Stimulated activated CD4-positive, alpha-beta T cell treated with anti-CD3 and anti-CD28 coated beads, Interleukin-1b, Interleukin-23, amount 100 ng/mL, for 1 hour (primary cell): ENCODE data around the gene GDF10.

Experiments
- DNase-seq, 2 donors: peaks; one replicate each; pipeline ENCODE4 v3.0.0-alpha.2; 2020; ENCODE audit warnings: low read depth in 2 of 2

The GDF10 gene

DNA sequence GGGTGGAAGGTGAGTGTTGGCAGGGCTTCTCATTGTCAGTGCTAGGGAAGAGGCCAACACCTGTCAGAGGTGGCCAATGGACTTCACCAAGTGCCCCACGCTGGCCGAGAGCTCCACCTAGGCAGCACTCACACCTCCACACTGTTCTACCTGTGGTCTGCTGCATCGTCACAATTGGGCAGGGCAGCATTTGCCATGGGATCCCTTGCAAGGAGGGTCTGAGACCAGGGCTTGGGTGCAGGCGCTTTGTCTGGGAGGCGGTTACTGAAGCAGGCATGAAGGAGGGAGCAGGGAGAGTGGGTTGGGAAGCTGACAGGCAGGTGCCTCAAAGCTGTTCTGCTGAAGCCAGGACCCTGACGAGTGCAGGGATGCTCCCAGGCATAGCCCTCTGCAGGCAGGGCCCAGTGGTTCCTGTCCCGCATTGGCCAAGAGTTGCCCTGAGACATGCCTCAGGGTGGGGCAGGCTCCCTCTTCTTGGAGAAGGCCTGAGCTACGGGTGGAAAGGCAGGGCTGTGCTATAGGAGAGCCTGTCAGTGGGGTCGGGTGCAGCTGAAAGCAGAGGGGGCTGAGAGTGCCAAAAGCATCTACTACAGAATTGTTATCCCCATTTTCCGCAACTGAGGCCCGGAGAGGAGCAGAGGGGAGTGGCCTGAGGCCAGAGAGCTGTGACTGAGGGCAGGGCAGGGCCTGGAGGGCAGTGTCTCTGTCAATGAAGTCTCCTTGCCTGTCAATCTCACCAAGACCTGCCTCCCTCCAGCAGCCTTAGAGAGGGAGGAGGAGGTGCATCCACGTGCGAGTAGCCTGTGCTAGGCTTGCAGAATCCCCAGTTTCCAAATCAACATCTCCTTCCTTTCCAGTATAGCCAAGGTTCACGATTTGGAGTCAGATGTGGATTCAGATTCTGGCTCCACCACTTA lies 52.2 kb downstream of the GDF10 start:
- DNase-seq: no peak

DNA sequence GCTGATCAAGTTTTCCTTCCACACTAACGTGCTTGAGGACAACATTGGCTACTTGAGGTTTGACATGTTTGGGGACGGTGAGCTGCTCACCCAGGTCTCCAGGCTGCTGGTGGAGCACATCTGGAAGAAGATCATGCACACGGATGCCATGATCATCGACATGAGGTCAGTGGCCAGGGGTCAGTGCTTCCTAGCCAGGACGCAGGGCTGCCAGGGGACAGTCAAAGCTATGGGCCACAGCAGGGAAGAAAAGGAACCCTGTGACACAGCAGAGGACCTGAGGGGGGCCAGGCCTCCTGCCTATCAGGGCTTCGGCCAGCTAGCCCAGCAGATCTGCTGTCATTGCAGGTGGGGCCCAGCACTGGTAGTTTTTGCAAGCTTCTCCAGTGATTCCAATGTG lies 53.4 kb downstream of the GDF10 start:
- DNase-seq: no peak

DNA sequence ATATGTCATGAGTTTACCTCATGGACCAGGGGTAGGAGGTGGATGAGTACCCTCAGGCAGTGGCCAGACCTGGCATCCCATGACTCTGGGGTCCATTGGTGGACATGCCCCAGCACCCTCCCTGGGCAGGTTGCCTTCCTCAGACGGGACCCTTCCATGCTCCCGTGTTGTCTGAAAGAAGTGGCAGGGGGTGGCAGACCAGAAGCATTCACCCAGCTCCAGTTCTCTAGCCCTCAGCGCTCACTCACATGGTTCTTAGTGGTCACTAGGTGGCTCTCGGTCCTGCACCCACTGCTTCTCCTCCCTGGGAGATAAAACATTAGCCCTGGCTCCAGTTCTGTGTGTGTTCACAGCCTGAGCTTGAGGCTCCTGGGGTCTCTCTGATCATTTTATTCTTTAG lies 54.2 kb downstream of the GDF10 start:
- DNase-seq: no peak

DNA sequence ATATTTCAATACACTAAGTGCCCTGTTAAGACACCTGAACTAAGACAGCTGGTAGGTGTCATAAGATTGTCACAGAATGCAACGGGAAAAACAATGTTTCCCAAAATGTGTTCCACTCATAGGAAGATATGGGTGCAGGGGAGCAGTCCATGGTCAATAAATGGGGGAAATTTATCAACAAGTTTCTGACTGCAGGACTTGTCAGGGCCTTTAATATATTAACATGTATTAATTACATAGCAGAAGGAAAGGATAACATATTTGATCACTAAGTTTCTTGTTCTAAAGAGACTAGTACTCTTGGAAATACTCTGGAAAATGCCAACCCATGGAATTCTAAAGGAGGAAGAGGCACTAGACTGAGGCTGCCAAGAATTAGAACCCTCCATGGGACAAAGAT lies 54.9 kb downstream of the GDF10 start:
- DNase-seq: no peak

DNA sequence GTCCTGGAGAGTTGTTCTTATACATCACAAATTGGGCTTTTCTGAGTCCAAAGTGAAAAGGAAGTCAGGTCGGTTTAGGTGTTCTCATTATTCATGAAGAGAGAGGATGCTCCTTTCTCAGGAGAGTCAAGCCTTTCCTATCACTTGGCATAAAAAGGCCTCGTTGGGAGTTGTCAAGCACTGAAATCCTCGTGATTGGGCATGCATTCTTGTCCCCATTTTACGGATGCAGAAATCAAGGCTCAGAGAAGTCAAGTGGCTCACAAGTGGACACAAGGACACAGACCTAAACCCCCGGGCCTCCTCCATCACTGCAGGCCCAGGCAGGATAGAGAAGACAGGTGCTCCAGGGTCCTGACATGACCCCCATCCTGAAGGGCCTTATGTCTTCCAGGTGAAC lies 56.7 kb downstream of the GDF10 start:
- DNase-seq: no peak

DNA sequence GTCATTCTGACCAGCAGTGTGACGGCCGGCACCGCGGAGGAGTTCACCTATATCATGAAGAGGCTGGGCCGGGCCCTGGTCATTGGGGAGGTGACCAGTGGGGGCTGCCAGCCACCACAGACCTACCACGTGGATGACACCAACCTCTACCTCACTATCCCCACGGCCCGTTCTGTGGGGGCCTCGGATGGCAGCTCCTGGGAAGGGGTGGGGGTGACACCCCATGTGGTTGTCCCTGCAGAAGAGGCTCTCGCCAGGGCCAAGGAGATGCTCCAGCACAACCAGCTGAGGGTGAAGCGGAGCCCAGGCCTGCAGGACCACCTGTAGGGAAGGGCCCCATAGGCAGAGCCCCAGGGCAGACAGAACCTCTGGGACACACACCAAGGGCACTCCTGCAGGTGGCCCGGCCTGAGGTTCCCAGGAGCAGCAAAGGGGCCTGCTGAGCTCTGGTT lies 57.2 kb downstream of the GDF10 start:
- DNase-seq: no peak

DNA sequence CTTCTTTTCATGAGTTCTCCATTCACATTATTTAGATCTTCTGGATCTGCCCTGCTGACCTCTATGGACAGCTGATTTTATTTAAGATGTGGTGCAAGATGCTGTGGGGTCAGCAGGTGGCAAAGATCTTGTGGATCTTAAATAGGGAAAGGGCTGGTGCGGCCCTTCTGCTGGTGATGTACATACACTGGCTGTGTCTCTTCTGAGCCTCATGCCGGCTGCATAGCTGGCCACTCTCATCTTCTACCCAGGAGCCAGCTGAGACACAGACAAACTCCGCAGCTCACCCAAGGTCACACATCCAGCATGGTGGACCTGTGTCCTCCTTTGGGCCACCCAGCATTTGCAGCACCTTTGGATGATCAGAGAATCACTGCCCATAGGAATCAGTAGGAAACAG lies 57.9 kb downstream of the GDF10 start:
- no peak for DNase-seq

DNA sequence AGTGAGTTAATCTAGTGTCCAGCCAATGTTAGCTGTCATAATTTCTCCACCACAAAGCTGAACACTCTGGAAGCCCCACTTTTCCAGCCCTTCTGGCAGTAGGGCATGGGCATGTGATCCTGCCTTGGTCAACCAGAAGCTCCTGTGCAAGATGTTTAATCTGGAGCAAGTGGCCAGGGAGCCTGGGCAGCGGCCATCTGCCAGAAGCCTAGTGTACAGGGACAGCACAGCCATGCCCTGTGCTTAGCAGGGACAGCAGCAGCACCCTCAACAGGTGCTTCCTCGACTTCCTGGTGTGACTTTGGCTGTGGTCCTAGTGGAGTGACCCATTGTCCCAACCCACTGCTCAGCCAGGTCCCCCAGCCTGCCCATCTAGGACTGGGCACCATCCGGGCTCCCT lies 58.5 kb downstream of the GDF10 start:
- no peak for DNase-seq

DNA sequence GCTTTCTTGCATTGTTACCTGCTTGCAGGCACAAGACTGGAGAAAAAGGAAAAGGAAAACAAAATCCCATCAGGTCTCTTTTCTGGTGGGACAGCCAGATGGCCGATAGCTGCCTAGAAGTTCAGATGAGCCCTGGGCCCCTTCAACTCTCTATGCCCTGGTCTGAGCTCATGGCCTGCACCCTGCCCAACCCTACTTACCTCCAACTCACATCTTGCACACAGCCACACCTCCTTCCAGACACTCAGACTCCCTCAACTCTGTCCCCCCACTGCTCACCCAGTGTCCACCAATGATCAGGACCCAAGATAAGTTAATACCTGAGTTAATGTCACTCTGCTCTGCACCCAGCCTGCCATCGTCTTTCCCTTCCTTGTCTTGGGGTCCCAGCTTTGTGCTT lies 59.1 kb downstream of the GDF10 start:
- DNase-seq: no peak

DNA sequence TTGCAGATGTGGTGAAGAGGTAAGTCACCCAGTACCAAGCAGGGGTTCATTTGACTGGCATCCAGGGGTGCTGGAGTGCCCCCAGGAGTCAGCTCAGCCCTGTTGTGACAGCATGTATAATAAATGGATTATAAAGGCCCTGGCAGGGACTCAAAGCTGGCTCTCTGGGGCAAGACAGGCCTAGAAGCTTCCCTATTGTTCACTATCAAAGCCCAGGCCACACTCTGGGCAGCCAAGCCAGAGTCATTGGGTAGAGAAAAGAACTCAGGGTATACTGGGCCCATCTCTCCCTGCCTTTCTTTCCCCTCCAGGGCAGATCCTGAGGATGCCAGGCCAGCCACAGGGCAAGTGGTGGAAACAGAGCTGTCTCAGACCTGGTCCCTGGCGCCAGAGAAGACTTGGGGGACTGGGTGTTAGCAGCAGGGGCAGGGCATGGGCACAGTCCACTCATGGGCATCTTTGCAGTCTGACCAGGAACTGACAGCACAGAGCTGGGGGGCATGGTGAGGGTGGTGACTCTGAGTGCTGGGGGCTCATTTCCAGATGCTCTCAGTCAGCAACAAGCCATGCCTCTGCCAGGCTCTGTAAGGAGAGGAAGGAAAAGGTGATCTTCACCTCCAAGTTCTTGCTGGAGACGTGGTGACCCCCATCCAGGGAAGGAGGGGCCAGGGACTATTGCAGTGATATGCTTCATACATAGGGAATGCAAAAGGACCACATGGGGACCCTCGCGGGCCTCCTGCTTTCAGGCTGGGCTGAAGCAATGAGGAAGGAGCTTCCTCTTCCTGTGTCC lies 59.8 kb downstream of the GDF10 start:
- no peak for DNase-seq

DNA sequence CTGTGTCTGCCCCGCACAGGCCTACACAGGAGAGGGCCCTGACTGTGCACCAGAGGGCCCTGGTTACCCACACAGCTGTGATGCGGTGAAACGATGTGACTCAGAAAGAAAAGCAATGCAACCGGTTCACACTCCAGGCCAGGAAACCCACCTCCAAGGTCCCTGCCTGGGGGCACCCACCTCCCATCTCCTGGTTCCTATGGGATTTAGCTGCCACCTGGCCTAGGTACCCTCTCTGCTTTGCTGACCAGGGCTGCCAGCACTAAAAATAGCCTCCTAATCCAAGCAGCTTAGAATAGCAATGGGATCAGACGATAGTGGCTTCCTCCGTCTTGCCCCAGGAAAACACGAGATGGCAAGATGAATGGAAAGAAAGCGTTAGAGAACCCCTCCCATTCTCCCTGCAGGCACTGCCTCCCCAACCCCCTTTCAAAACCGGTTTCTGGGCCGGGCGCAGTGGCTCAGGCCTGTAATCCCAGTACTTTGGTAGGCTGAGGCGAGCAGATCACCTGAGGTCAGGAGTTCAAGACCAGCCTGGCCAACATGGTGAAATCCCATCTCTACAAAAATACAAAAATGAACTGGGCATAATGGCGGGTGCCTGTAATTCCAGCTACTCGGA lies 60.5 kb downstream of the GDF10 start:
- DNase-seq: no peak

DNA sequence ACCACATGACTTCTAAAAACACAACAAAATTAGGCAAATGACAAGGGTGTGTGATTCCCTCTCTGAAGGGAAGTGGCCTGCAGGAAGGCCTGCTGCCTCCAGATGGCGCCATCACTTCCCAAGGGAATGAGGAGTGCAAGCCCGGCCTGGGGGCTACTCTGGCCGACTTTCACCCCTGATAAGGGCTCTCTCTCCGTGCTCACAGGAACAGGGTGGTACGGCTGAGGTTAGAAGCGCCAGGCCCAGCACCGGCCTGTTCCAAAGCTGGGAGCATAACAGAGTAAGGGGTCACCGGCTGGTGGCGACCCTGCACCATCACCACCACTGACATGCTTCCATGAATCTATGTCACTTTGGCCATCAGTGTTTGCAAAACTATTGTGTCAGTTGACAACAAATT lies 61.3 kb downstream of the GDF10 start:
- DNase-seq: no peak

DNA sequence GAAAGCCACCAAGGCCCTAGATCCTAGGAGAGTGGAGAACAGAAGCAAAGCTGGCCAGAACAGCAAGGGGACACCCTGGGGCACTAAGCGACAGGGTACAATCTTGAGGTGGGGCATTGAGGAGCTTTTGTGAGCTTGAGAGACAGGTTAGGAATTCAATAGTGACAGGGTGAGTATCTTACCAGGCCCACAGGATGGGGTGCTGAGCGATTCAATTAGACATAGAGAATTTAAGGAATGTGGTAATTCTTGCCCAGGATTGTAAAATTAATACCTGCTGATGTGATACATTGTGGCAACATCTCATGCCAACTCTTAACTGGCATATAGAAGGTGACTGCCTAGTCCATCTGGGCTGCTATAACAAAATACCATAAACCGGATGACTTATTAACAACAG lies 62.2 kb downstream of the GDF10 start:
- DNase-seq: no peak
